Activated CD4-positive, alpha-beta memory T cell treated with anti-CD3 and anti-CD28 coated beads, Interleukin-2, amount 10 ng/mL, durations not matched to agents 7 days and 5 days (primary cell): ENCODE data around the gene CCNJL. TPM values are rescaled to one million over a fixed set of nuclear protein-coding genes. Genes with fewer than 3 reads are reported as not detected.

Experiments
- CTCF ChIA-PET: fragments of 350-600 bp; sonication (Branson Sonifier 250); formaldehyde crosslinking; loops from one replicate; lab custom pipeline; 2021; ENCODE audit warnings: antibody characterized with exemption, inconsistent platforms; lab: Charles Lee
- POLR2A ChIA-PET: fragments of 350-600 bp; sonication (Branson Sonifier 250); formaldehyde crosslinking; loops from one replicate; lab custom pipeline; 2021; ENCODE audit warnings: antibody characterized with exemption; lab: Charles Lee
- DNase-seq: peaks from one replicate; pipeline ENCODE4 v3.0.0-alpha.2; 2020
- H3K27ac Mint-ChIP-seq: one replicate; pipeline ENCODE4 v1.8.0; 2021; ENCODE audit warnings: mild to moderate bottlenecking, mixed read lengths
- H3K27me3 Mint-ChIP-seq: one replicate; pipeline ENCODE4 v1.8.0; 2021; ENCODE audit warnings: mixed read lengths
- H3K36me3 Mint-ChIP-seq: one replicate; pipeline ENCODE4 v1.8.0; 2021; ENCODE audit warnings: low read depth, mixed read lengths
- H3K4me1 Mint-ChIP-seq: one replicate; pipeline ENCODE4 v1.8.0; 2021; ENCODE audit warnings: mixed read lengths
- H3K4me3 Mint-ChIP-seq: one replicate; pipeline ENCODE4 v1.8.0; 2021; ENCODE audit warnings: mild to moderate bottlenecking, mixed read lengths
- H3K9me3 Mint-ChIP-seq: one replicate; pipeline ENCODE4 v1.8.0; 2021; ENCODE audit warnings: mixed read lengths
- total RNA-seq, 2 experiments: library from RNA; stranded (reverse); gene quantifications; one replicate each; pipeline ENCODE4 v1.2.3, GENCODE V29; 2021

Gene CCNJL
- total RNA-seq, 2 experiments from 2014 or later = not detected

DNA sequence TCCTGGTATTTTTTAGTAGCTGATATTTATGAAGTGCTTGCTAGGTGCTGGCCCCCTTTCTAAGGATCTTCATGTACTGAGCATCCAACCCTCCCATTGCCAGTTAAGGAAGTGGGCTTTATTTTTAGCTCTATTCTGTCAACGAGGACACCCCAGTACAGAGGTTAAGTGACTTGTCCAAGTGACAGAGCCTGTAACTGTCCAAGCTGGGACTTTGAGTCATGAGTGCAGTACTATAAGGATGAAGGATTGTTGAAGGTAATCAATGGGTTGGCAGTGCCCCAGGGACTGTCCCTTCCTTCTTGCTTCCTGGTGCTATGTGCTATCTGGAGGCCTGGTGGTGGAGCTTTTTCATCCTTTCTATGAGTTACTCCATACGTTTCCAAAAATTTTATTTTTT, 101.0 kb downstream of the CCNJL start:
- Mint-ChIP-seq H3K27ac (no peak overlapping the region), H3K4me1 (no peaks in the 10 kb centered on the region), H3K4me3 (no peak overlapping the region), H3K36me3 (no peaks in the 10 kb centered on the region), H3K9me3 (no peaks in the 10 kb centered on the region), H3K27me3 (peaks cover 5% of the 10 kb centered on the region)
- ChIA-PET POLR2A (no interaction called here), CTCF (no interaction called here)
- no peak for DNase-seq

DNA sequence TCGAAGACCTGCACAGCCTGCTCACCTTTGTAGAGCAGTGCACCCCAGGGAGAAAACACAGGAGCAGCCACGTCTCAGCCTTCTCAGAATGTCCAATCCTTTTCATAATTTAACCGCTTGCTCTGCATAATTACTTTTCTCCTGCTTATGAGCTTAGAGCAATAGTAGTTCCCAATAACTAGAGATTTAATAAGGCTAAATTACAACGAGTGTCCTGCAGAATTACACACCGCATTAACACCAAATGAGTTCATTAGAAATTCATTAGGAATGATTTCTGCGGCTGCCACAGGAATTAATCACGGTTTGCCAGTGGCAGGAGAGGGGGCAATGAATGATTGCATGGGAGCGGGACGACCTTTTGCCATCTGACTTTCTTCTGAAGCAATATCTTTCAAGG, 101.8 kb downstream of the CCNJL start:
- Mint-ChIP-seq H3K9me3 (no peaks in the 10 kb centered on the region), H3K4me3 (no peak overlapping the region), H3K36me3 (no peaks in the 10 kb centered on the region), H3K4me1 (no peaks in the 10 kb centered on the region), H3K27me3 (peaks cover 2% of the 10 kb centered on the region), H3K27ac (no peak overlapping the region)
- ChIA-PET POLR2A (no interaction called here), CTCF (interaction anchor here (1.2 kb wide), 2 partner anchors 12 to 13 kb away, joined by 3 read pairs; no protein-coding TSS in a partner anchor)
- no peak for DNase-seq

DNA sequence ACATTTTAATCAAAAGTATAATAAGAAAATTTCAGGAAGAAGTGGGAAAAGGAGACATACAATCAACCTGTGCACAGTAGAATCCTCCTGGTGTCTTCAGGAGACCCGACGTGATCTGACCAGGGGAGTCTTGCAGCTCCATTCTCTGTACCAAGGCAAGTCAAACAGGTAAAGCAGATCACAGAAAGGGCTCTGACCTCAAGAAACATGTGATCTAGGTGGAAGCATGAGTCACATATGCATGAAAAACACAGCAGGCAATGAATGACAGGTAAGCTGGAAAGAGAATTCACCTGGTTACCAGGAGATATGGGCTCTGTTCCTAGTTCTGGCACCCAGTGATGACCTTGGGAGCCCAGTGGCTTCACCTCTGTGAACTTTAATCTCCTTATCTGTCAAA, 102.4 kb downstream of the CCNJL start:
- H3K4me1 Mint-ChIP-seq = peaks cover 1% of the 10 kb centered on the region
- no peaks in the 10 kb centered on the region for H3K36me3 Mint-ChIP-seq
- ChIA-PET POLR2A (no interaction called here), CTCF (interaction anchor here (1.2 to 2.4 kb wide), 3 partner anchors 11 to 13 kb away, joined by 3 to 8 read pairs (median 3); no protein-coding TSS in a partner anchor)
- H3K9me3 Mint-ChIP-seq = no peaks in the 10 kb centered on the region
- no peak overlapping the region for H3K4me3 Mint-ChIP-seq
- no peak for DNase-seq
- no peak overlapping the region for H3K27ac Mint-ChIP-seq
- no peaks in the 10 kb centered on the region for H3K27me3 Mint-ChIP-seq

DNA sequence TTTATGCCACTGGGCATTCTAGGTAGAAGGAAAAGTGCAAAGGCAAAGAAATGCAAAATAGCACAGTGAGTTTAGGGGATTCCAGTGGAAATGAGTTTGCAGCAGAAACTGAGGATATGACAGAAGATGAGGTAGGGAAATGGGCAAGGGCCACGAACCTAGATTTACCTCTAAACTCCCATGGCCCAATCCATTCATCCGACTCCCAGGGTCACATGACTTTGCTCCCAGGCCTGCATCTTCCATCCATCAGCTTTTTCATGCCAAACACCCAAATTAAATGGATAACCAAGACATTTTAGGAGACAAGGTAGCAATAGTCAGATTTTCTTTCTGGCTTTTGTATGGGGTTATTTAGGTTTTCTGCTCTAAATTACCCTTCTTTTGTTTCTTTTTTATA, 105.3 kb downstream of the CCNJL start:
- Mint-ChIP-seq H3K4me1 (peaks cover 1% of the 10 kb centered on the region), H3K27me3 (peaks cover 2% of the 10 kb centered on the region), H3K27ac (no peak overlapping the region), H3K36me3 (no peaks in the 10 kb centered on the region), H3K9me3 (no peaks in the 10 kb centered on the region), H3K4me3 (no peak overlapping the region)
- POLR2A ChIA-PET = no interaction called here
- CTCF ChIA-PET = no interaction called here
- DNase-seq = no peak

Other genes starting within 250 kb of the CCNJL start
- 10 to 100 TPM; 21.9 to 24.6 TPM for gene PWWP2A, start 193.1 kb downstream of the CCNJL start, total RNA-seq
- not detected for gene FABP6, start 83.1 kb downstream of the CCNJL start, total RNA-seq
- not detected for gene C1QTNF2, start 58.1 kb upstream of the CCNJL start, total RNA-seq
- 1 to 10 TPM in 1 of 2 experiments, under 1 TPM in 1; 0.95 to 1.0 TPM for gene FAM200C, start 87.5 kb upstream of the CCNJL start, total RNA-seq
- 10 to 100 TPM; 65.5 to 72.7 TPM for gene SLU7, start 106.5 kb upstream of the CCNJL start, total RNA-seq
- gene PTTG1, start 109.3 kb upstream of the CCNJL start, total RNA-seq = 100 to 1,000 TPM; 223 to 226 TPM